WTC11 (cell line): ENCODE results near the gene TMEM92.

Experiments used
- CTCF ChIP-seq: fragments of 200-600 bp; IDR thresholded peaks from 2 replicates; pipeline ENCODE4 v1.8.0; 2022; ENCODE audit warnings: antibody characterized with exemption
- ELF4 ChIP-seq: sonication (generic); formaldehyde crosslinking; IDR thresholded peaks from 2 replicates; pipeline ENCODE4 v1.8.1; 2022; ENCODE audit warnings: low read depth, mild to moderate bottlenecking, moderate library complexity, missing genetic modification reagents
- EMX1 ChIP-seq: fragments of 250-450 bp; sonication (Bioruptor Pico); IDR thresholded peaks from 2 replicates; pipeline ENCODE4 v1.8.0; 2021; ENCODE audit warnings: mild to moderate bottlenecking
- MAX ChIP-seq: sonication (generic); formaldehyde crosslinking; IDR thresholded peaks from 2 replicates; pipeline ENCODE4 v1.8.0; 2022; ENCODE audit warnings: mild to moderate bottlenecking, missing genetic modification reagents
- MXD4 ChIP-seq: fragments of 250-450 bp; sonication (Bioruptor Pico); IDR thresholded peaks from 2 replicates; pipeline ENCODE4 v1.8.0; 2021; ENCODE audit warnings: mild to moderate bottlenecking, moderate library complexity, borderline replicate concordance
- USF2 ChIP-seq: sonication (generic); formaldehyde crosslinking; IDR thresholded peaks from 2 replicates; pipeline ENCODE4 v1.8.1; 2023; ENCODE audit warnings: mild to moderate bottlenecking, missing genetic modification reagents, moderate library complexity
- ZMAT4 ChIP-seq: fragments of 250-450 bp; sonication (Bioruptor Pico); IDR thresholded peaks from 2 replicates; pipeline ENCODE4 v1.9.0; 2021; ENCODE audit warnings: mild to moderate bottlenecking

GRCh38 chr17:50256826-50257618, 17.2 kb upstream of the TMEM92 start:
- TF ChIP-seq CTCF (no peak), USF2 (CRISPR knock-in tag) (no peak), ELF4 (no peak), MAX (CRISPR knock-in tag) (no peak), MXD4 (no peak), ZMAT4 (CRISPR knock-in tag) (no peak), EMX1 (no peak)
